Retinal pigment epithelial cell (primary cell): ENCODE measurements around the gene NUDT22.

Experiments used
- DNase-seq: peaks from one replicate; pipeline ENCODE4 v3.0.0-alpha.2; 2010; ENCODE audit warnings: low read depth
- H3K4me3 ChIP-seq: 2 replicates; pipeline ENCODE4 v1.5.1; 2011; ENCODE audit warnings: mild to moderate bottlenecking, low read length, control low read depth, moderate library complexity
- TF ChIP-seq, protein P1 (sequence below): conservative IDR thresholded peaks from 2 replicates; pipeline ENCODE4 v1.5.1; 2011; ENCODE audit warnings: low read depth, low read length, control low read depth, inconsistent platforms

Gene NUDT22

DNA sequence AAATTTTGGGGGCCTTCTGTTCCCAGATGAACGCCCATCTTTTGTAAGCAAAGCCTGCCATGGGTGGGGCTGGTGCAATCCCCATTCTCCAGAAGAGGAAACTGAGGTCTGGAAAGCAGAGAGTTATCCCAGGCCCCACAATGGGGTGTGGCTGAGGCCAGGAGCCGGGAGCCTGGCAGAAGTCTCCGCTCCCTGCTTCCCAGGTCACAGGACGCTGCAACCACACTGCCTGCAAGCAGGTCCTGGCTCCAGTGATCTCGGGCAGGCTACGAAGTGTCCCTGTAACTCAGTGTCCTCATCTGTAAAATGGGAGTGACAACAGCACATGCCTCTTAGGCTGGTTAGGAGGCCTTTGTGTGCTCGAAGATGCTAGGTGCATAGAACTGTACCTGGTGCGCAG is 27.0 kb downstream of the NUDT22 start:
- TF ChIP-seq, protein P1, sequence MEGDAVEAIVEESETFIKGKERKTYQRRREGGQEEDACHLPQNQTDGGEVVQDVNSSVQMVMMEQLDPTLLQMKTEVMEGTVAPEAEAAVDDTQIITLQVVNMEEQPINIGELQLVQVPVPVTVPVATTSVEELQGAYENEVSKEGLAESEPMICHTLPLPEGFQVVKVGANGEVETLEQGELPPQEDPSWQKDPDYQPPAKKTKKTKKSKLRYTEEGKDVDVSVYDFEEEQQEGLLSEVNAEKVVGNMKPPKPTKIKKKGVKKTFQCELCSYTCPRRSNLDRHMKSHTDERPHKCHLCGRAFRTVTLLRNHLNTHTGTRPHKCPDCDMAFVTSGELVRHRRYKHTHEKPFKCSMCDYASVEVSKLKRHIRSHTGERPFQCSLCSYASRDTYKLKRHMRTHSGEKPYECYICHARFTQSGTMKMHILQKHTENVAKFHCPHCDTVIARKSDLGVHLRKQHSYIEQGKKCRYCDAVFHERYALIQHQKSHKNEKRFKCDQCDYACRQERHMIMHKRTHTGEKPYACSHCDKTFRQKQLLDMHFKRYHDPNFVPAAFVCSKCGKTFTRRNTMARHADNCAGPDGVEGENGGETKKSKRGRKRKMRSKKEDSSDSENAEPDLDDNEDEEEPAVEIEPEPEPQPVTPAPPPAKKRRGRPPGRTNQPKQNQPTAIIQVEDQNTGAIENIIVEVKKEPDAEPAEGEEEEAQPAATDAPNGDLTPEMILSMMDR, result no peak
- no peak overlapping the region for H3K4me3 ChIP-seq
- DNase-seq, result no peak

DNA sequence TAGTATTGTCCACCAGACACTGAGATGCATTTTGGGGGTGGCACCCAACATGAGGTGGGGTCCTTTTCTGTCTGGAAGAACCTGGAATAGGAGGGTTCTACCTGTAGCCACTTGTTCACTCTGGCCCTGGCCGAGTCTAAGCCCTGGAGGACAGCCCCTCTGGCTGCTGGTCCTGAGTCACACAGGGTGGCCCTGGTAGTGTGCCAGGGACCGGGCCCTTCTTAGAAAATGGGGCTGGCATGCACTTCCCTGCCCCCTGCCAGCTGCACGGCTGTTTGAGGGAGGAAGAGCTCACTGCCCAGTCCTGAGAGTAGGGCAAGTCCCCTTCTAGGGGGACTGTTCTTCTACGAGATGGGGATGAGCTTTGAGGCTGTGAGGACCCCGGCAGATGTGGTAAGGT is 27.4 kb downstream of the NUDT22 start:
- H3K4me3 ChIP-seq, result no peak overlapping the region
- TF ChIP-seq, protein P1, result no peak
- DNase-seq, result no peak

DNA sequence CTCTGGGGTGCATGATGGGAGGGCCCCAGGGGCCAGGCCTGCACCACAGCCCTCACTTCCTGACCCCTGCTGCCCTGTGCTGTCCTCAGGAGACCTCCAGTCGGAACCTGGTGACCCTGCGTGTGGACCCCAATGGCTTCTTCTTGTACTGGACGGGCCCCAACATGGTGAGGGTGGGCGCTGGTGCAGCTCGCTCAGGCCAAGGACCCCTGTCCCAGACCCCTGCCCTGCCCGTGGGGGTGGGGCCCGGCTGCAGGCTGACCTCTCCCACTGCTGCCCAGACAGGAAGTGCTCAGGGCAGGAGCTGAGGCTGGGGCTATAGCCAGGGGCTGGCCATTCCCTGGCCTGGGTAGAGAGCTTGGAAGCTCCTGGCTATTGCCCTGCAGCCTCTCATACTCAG is 28.3 kb downstream of the NUDT22 start:
- DNase-seq, result no peak
- TF ChIP-seq, protein P1, result no peak
- H3K4me3 ChIP-seq, result no peak overlapping the region

DNA sequence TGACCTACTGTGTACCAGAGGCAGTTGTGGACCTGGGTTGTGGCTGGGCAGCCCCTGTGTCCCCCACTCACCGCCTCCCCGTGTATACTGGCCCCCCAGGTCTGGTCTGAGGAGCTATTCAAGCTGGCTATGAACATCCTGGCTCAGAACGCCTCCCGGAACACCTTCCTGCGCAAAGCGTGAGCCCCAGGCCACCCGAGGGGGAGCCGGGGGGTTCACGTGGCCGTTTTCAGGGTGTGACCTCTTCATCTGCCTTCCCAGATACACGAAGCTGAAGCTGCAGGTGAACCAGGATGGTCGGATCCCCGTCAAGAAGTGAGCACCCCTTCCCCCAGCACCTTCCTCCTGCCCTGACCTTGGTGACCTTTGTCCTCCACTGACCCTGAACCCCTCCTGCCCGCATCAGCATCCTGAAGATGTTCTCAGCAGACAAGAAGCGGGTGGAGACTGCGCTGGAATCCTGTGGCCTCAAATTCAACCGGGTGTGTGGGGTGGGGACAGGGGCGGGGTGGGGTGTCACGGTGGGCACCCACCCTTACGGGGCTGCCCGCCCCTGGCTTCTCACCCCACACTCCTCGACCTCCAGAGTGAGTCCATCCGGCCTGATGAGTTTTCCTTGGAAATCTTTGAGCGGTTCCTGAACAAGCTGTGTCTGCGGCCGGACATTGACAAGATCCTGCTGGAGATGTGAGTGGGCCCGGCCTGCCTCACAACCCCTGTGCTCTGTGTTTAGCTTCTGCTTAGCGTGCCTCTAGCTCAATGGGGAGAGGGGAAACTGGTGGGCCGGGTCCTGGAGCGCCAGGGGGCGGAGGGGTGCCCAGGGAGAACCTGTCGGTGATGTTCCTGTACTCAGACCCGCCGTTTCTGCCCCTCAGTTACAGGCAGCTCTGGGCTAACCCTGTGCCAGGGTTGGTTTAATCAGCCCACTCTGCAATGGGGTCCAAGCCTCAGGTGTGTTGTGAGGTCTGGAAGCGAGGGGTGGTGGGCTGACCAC is 29.4 kb downstream of the NUDT22 start:
- DNase-seq, result no peak
- TF ChIP-seq, protein P1, result no peak
- no peak overlapping the region for H3K4me3 ChIP-seq

DNA sequence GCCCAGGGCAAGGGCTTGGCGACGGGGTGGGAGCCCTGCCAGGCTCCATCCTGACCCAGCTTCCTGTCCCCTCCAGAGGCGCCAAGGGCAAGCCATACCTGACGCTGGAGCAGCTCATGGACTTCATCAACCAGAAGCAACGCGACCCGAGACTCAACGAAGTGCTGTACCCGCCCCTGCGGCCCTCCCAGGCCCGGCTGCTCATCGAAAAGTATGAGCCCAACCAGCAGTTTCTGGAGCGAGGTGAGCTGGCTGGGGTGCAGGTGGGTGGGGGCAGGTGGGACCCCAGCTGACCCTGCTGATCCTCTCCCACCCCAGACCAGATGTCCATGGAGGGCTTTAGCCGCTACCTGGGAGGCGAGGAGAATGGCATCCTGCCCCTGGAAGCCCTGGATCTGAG is 30.2 kb downstream of the NUDT22 start:
- TF ChIP-seq, protein P1, result no peak
- H3K4me3 ChIP-seq, result no peak overlapping the region
- no peak for DNase-seq

DNA sequence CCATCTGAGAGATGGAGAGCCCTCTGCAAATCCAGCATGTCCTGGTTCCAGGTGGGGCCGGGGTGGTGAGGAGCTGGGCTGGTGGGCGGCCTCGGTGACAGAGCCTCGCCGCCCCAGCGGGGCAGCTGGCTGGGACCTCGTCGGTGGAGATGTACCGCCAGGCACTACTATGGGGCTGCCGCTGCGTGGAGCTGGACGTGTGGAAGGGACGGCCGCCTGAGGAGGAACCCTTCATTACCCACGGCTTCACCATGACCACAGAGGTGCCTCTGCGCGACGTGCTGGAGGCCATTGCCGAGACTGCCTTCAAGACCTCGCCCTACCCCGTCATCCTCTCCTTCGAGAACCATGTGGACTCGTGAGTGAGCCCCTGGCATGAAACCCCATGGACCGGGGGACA is 32.3 kb downstream of the NUDT22 start:
- no peak for DNase-seq
- TF ChIP-seq, protein P1, result no peak
- no peak overlapping the region for H3K4me3 ChIP-seq

DNA sequence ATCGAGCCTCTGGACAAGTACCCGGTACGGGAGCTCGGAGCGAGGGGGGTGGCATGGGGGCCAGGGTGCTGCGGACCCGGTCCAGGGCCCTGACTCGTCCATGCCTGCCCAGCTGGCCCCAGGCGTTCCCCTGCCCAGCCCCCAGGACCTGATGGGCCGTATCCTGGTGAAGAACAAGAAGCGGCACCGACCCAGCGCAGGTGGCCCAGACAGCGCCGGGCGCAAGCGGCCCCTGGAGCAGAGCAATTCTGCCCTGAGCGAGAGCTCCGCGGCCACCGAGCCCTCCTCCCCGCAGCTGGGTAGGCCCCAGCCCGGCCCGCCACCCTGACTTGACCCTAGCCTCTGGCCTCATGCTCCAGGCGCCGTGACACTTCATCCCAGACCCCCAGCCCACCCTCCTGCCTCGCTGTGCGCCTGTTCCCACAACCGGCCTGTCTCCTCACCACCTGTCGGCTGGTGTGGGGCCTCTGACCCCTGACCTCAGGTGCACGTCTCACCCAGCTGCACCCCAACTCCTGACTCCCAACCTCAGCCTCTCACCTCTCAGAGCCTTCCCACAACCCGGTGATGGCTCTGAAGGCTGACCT is 33.0 kb downstream of the NUDT22 start:
- no peak overlapping the region for H3K4me3 ChIP-seq
- no peak for DNase-seq

More for the DNA sequence above, 33.0 kb downstream of the NUDT22 start:
- TF ChIP-seq, protein P1, result no peak
